ENCODE results near the gene MAMDC4. TPM values are rescaled to one million over a fixed set of nuclear protein-coding genes. Genes with fewer than 3 reads are reported as not detected.

MAMDC4 gene
- total and polyA plus RNA-seq, 2 of the 13 experiments (the other 11 are each of a cell fraction or from before 2014, with no cell fraction given), result 6.0 to 6.8 TPM

DNA sequence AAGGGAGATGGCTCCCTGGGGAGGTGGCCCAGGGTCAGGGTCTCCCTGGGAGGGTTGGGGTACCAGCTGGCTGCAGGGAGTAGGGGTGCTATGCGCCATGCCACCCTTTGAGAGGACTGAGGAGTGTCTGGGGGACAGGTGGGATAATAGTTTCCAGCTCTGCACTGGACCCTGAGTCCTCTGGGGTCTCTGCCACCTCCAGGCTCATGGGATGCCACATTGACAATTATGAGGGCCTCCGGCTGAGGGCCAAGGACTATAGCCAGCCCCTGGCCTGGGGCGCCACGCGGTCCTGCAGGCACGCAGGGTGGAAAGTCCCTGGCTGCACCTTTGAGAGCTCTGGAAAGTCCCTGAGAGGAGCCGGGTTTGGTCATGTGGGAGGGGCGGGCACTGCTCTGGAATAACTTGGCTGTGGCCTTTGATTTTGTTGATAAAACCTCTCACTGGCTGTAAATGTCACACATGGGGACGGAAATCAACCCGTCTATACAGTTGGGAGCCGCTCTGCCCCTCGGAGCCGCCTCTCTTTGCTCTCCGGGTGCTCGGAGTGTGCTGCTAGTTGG, 50.2 kb downstream of the MAMDC4 start:
- Histone ChIP-seq H3K9ac (ENCODE audit: insufficient read depth, low read depth, low read length) (peak overlapping the region; percentile 24; the same call in 1 of the 2 replicates), H3K27ac (ENCODE audit: extremely low read length, insufficient read depth, low read length) (peak overlapping the region; percentile 67), H2AFZ (ENCODE audit: low read length) (no peak overlapping the region), H4K20me1 (ENCODE audit: insufficient read depth, low read length) (peaks cover 9% of the 10 kb centered on the region), H3K4me3 (replicated peaks in 1 of 3; ENCODE audit: insufficient read depth in 1 of 3, low read depth in 2 of 3, low read length in 3 of 3) (no peak overlapping the region), H3K4me2 (ENCODE audit: low read depth, low read length) (peak overlapping the region; percentile 39; the same call in 1 of the 2 replicates), H3K4me1 (ENCODE audit: insufficient read depth, low read length) (peaks cover 27% of the 10 kb centered on the region), H3K36me3 (replicated peaks in 1 of 2; ENCODE audit: control insufficient read depth in 1 of 2, insufficient read depth in 2 of 2, low read length in 2 of 2) (peaks cover 19 to 59% of the 10 kb centered on the region in 2 experiments), H3K27me3 (ENCODE audit: control insufficient read depth in 1 of 2, insufficient read depth in 2 of 2, low read length in 2 of 2) (no peaks in the 10 kb centered on the region), H3K9me3 (ENCODE audit: low read length) (no peaks in the 10 kb centered on the region), H3K79me2 (ENCODE audit: insufficient read depth, low read length) (peaks cover 6% of the 10 kb centered on the region)
- CTCF ChIA-PET (ENCODE audit: low intra/inter-chr PET ratio, low total read pairs), result no interaction called here
- BruUV-seq (replicated peaks), result no TSS peak
- 97% methylated on average over 10 of the region's 15 CpGs for WGBS (ENCODE audit: low lambda C conversion rate)
- in situ Hi-C loops (cut with HindIII; ENCODE audit: extremely low pct_ligation_motif_present, low pct_unique_long_range_greater_than_20kb), result no loop called here
- intact Hi-C loops (cut with micrococcal nuclease; ENCODE audit: unreplicated experiment), result no loop called here
- POLR2A ChIA-PET, result interaction anchor here (0.9 to 2.4 kb wide), 6 partner anchors 16 to 339 kb away, joined by 3 to 20 read pairs (median 7); partner anchors contain the start of genes TRAF2 and TUBB4B
- FAIRE-seq, result no peak
- no peak for DNase-seq (ENCODE audit: low spot score)
- ATAC-seq, result peak; percentile 28
- TF ChIP-seq, protein P1, sequence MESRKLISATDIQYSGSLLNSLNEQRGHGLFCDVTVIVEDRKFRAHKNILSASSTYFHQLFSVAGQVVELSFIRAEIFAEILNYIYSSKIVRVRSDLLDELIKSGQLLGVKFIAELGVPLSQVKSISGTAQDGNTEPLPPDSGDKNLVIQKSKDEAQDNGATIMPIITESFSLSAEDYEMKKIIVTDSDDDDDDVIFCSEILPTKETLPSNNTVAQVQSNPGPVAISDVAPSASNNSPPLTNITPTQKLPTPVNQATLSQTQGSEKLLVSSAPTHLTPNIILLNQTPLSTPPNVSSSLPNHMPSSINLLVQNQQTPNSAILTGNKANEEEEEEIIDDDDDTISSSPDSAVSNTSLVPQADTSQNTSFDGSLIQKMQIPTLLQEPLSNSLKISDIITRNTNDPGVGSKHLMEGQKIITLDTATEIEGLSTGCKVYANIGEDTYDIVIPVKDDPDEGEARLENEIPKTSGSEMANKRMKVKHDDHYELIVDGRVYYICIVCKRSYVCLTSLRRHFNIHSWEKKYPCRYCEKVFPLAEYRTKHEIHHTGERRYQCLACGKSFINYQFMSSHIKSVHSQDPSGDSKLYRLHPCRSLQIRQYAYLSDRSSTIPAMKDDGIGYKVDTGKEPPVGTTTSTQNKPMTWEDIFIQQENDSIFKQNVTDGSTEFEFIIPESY (CRISPR knock-in tag; IDR thresholded peaks at IDR 0.05), result peak; percentile 86; the same call in 1 of the 2 replicates
- TF ChIP-seq, protein P2, sequence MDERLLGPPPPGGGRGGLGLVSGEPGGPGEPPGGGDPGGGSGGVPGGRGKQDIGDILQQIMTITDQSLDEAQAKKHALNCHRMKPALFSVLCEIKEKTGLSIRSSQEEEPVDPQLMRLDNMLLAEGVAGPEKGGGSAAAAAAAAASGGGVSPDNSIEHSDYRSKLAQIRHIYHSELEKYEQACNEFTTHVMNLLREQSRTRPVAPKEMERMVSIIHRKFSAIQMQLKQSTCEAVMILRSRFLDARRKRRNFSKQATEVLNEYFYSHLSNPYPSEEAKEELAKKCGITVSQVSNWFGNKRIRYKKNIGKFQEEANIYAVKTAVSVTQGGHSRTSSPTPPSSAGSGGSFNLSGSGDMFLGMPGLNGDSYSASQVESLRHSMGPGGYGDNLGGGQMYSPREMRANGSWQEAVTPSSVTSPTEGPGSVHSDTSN (CRISPR knock-in tag; IDR thresholded peaks at IDR 0.05), result no peak
- no peak for TF ChIP-seq FOXC1 (CRISPR knock-in tag; IDR thresholded peaks at IDR 0.05; ENCODE audit: borderline replicate concordance)
- TF ChIP-seq ZFAT (CRISPR knock-in tag; conservative IDR thresholded peaks at IDR 0.05), result no peak
- TF ChIP-seq ZNF616 (CRISPR knock-in tag; IDR thresholded peaks at IDR 0.05; ENCODE audit: low read depth), result no peak
- peak; percentile 95; the same call in 1 of the 2 replicates for TF ChIP-seq RELA (CRISPR knock-in tag; IDR thresholded peaks at IDR 0.05)
- TF ChIP-seq BORCS8-MEF2B (CRISPR knock-in tag; IDR thresholded peaks at IDR 0.05), result no peak
- TF ChIP-seq, protein P3, sequence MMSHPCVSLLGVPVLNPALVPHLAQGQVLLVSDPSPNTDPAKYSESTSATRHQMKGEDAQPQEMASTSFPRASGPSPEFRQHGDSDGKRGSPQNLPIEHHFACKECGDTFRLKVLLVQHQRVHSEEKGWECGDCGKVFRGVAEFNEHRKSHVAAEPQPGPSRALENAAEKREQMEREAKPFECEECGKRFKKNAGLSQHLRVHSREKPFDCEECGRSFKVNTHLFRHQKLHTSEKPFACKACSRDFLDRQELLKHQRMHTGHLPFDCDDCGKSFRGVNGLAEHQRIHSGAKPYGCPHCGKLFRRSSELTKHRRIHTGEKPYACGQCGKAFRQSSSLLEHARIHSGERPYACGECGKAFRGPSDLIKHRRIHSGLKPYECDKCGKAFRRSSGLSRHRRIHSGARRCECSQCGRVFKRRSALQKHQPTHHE (CRISPR knock-in tag; IDR thresholded peaks at IDR 0.05; ENCODE audit: borderline replicate concordance), result no peak
- peak; percentile 47 for TF ChIP-seq ZNF687 (CRISPR knock-in tag; IDR thresholded peaks at IDR 0.05)
- TF ChIP-seq CCDC6 (CRISPR knock-in tag; IDR thresholded peaks at IDR 0.05), result no peak
- TF ChIP-seq CREB1 (IDR thresholded peaks at IDR 0.05), result no peak
- TF ChIP-seq CREB1 (CRISPR knock-in tag; IDR thresholded peaks at IDR 0.05), result no peak
- no peak for TF ChIP-seq ZNF292 (CRISPR knock-in tag; IDR thresholded peaks at IDR 0.05; ENCODE audit: borderline replicate concordance, low read depth)
